NCI-H2029 (cell line): ENCODE results near the gene SESN1.
"Not testable (repeated sequence)": the region's sequence is repeated elsewhere in the genome, so short reads cannot be mapped to it uniquely, and the experiment has no call there.

Experiments used
- DNase-seq: peaks from one replicate; lab custom pipeline; 2025; lab: John Stamatoyannopoulos, UW

Gene SESN1

DNA sequence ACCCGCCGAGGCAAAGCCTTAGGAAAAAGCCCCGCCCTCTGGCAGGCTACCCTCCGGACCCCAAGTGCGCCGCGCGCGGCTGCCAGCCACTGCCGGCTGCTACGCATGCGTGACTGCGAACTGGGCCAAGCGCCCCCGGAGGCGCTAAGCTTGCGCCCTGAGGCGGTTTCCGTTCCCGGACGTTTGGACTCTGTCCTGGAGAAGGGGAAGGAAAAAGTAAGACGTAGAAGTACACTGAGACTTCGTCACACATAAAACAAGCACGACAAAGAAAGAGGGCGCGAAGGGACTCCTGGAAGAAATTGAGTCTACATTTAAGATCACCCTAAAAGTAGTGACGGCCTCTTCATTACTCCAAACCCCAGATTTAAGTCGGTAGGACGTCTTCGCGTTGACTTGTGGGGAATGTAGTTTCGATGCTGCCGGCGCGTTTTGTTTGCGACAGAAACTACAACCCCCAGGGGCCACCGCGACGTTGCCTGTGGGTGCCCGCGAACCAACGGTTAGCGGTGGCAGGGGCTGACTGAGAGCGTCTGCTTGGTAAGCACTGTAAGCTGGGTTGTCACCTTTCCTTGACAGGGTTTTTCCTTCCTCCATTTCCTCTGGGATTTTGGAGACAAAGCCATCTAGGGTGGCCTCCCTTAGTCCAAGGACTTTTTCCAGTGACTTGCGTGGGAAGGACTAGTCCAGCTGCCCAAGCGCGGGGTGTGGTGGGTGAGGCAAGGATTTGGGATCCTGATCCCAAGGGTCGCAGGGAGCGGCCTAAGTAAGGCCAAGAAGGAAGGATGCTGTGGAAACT lies 589 bp upstream of the SESN1 start, which contains the start of gene CEP57L1:
CEP57L1 (plus strand) TSS at position 472 of the 799 bp plus-strand sequence. CDS start 49,715 bp downstream, outside the sequence.
- peak; percentile 97 for DNase-seq

- no peak for DNase-seq
Measured at GRCh38 chr6:109093732-109094415, 772 bp downstream of the SESN1 start.

- no peak for DNase-seq
Measured at GRCh38 chr6:109092074-109092473, 2.6 kb downstream of the SESN1 start.

DNA sequence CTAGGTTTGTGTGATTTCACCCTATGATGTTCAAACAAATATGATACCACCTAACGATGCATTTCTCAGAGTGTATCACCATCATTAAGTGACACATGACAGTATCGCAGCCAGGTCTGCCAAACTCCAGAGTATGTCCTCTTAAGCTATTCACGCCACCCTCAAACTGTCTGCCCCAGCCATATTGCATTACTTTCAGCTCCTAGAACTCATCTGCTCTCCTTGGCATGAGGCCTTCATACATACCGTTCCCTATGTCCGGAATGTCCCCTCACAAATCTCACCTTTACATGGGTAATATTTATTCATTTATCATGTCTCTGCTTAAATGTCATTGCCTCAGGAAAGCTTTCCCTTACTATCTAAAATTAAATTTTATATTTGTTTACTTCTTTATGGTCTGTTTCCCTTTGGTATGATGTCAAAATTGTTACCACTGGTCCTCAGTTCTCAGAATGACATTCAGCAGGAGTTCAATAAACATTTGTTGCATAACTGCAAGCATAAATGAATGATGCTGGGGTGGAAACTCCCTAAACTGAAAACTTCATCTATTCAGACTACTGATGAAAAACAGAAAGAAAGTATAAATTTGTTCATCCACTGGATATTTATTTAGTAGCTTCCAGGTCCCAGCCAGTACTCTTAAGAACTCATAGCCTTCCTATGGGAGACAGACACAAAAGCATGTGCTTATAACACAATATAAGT lies 3.2 kb downstream of the SESN1 start:
- DNase-seq, result peak; percentile 61

- no peak for DNase-seq
Measured at GRCh38 chr6:109088995-109089394, 5.7 kb downstream of the SESN1 start.

GRCh38 chr6:109087661-109088264 lies 6.9 kb downstream of the SESN1 start:
- peak; percentile 35 for DNase-seq

DNA sequence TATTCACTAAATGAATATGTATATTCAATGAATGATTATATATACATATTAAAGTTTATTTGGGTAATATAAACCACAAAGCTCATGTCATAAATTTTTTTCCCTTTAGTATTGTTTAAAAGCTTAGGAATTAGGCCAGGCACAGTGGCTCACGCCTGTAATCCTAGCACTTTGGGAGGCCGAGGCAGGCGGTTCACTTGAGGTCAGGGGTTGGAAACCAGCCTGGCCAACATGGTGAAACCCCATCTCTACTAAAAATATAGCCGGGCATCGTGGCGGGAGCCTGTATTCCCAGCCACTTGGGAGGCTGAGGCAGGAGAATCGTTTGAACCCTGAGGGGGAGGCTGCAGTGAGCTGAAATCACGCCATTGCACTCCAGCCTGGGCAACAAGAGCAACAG lies 10.5 kb downstream of the SESN1 start:
- not testable (repeated sequence) for DNase-seq

DNA sequence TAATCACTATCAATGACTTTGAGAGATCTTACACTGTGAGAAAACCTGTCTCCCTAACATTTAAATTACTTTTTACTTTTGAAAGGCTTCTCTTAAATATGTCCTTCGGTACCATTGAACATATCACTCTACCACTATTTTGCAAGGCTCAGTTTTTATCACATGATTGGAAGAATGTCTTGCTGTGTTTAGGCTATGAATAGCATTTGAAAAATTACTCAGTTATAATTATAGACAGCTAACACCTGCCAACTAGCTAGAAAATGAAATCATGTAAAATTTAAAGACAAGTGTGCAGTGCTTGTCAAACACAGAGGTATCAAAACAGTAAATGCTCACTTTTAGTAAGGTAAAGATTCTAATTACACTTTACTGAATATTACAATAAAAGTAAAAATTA lies 11.0 kb downstream of the SESN1 start:
- DNase-seq, result no peak

GRCh38 chr6:109082188-109082577 lies 12.5 kb downstream of the SESN1 start:
- no peak for DNase-seq

- DNase-seq, result no peak
Measured at GRCh38 chr6:109081516-109082187, 13.0 kb downstream of the SESN1 start.

GRCh38 chr6:109081026-109081425 lies 13.6 kb downstream of the SESN1 start:
- DNase-seq, result no peak

GRCh38 chr6:109079981-109080380 lies 14.7 kb downstream of the SESN1 start:
- DNase-seq, result no peak

DNA sequence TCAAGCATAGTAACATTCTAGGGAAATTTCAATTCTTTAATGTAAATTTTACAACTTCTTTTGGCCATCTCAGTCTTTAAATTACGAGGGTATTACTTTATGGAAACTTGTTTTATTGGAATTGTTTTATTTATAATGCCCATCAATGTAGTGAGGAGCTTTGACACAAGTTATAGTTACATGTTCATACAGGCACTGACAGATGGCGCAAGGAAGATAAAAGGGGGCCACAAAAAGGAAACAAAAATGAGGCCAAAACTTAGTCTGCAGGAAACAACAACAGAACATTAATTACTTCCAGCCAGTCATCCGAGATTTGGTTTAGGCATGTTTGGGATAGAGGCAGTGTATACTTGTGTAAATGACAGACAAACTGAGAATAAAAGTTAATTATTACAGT lies 18.3 kb downstream of the SESN1 start:
- DNase-seq, result no peak

GRCh38 chr6:109075934-109076333 lies 18.7 kb downstream of the SESN1 start:
- DNase-seq, result no peak

GRCh38 chr6:109074133-109074415 lies 20.6 kb downstream of the SESN1 start:
- no peak for DNase-seq

GRCh38 chr6:109073344-109074132 lies 21.1 kb downstream of the SESN1 start:
- peak; percentile 67 for DNase-seq

DNA sequence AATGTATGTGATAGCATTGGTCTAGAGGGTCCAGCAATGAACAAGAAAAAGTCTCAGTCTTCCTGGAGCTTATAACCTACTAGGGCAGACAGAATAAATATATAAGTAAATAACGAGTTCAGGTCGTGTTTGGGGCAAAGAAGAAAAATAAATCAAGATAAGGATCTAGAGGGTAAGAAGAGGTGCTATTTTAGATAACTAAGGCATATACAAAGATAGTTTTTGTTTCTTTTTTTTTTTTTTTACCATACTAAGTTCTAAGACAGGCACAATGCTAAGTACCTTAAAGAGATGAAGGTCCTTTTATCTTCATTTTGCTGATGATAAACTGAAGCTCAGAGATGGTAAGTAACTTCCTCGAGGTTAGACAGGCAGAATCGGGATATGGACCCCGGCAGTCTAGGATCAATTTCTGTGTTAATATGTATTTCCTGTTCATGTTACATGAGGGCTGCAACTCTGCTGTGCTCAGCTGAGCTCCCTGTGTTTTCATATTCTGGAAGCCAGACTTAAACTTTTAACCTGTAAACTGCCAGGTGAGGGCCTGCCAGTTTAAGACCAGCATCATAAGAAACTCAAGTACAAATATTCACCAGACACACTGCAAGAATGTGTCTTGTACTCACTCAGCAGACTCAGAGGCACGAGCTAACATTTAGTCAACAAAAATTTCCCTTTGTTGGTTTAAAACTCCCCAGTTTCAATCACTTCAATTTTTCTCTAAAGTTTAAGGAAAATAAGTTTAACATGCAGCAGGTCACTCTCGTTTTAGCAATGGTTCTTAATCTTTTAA lies 23.3 kb downstream of the SESN1 start:
- DNase-seq, result no peak

DNA sequence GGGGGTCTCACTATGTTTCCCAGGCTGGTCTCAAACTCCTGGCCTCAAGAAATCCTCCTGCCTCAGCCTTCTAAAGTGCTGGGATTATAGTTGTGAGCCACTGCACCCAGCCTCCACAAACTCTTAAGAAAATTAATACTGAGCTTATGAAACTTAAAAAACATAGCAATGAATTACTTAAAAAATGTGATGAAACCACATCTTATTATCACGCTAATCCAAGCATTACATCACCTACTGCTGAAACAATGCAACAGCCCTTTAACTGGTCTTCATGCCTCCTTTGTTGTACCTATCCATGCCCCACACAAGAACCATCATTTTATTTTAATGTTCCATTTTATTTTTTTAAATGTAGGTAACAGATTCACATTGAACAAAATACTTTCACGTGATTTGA lies 24.9 kb downstream of the SESN1 start:
- DNase-seq, result no peak

DNA sequence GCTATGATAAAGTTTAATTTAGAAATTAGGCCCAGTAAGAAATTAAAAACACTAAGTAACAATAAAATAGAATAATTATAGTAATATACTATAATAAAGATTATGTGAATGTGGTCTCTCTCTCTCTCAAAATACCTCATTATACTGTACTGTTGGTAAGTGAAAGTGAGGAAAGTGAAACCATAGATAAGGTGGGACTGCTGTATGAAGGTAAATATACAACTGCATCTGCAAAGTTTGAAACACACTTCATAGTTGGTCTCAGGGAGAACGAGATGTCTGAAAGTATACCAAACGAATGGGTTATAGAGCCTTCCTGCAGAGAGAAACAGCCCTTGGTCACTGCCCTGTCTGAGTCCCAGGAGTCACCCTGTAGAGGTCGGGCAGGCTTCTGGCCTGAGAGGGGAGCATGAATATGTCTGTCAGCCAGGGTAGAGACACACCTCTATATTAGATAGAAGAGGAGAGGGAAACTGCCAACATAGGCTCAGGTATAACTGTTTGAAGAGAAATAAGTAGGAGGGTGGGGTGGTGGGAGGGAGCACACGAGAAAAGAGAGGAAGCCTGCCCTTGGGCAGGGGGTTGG lies 31.8 kb downstream of the SESN1 start:
- DNase-seq, result no peak

GRCh38 chr6:109062216-109062615 lies 32.4 kb downstream of the SESN1 start:
- DNase-seq, result no peak
